Upper lobe of left lung (tissue), 4 donors: Measurements from ENCODE around the gene SDHC.

Experiments used
- POLR2A ChIP-seq, 4 donors: fragments of 450-650 bp; IDR thresholded peaks; one replicate each; pipeline ENCODE4 v1.5.1; 2016 to 2017; ENCODE audit warnings: antibody characterized with exemption in 4 of 4, mild to moderate bottlenecking in 2 of 4
- TF ChIP-seq, protein P1 (sequence below), 6 experiments: fragments of 450-650 bp in 4 of 6; fragments of 200-600 bp in 2 of 6; sonication (generic) in 2 of 6; IDR thresholded peaks; one replicate each; pipeline ENCODE4 v1.5.1; 2016 to 2019; ENCODE audit warnings: antibody characterized with exemption in 6 of 6

GRCh38 chr1:161407451-161407985 is 93.3 kb downstream of the SDHC start:
- no peak for TF ChIP-seq POLR2A (IDR thresholded peaks at IDR 0.05)
- TF ChIP-seq, protein P1, sequence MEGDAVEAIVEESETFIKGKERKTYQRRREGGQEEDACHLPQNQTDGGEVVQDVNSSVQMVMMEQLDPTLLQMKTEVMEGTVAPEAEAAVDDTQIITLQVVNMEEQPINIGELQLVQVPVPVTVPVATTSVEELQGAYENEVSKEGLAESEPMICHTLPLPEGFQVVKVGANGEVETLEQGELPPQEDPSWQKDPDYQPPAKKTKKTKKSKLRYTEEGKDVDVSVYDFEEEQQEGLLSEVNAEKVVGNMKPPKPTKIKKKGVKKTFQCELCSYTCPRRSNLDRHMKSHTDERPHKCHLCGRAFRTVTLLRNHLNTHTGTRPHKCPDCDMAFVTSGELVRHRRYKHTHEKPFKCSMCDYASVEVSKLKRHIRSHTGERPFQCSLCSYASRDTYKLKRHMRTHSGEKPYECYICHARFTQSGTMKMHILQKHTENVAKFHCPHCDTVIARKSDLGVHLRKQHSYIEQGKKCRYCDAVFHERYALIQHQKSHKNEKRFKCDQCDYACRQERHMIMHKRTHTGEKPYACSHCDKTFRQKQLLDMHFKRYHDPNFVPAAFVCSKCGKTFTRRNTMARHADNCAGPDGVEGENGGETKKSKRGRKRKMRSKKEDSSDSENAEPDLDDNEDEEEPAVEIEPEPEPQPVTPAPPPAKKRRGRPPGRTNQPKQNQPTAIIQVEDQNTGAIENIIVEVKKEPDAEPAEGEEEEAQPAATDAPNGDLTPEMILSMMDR (IDR thresholded peaks at IDR 0.05) = no peak
